GM21825 (cell line): ENCODE measurements around the gene MET.
"Not testable (repeated sequence)": the region's sequence is repeated elsewhere in the genome, so short reads cannot be mapped to it uniquely, and the experiment has no call there.

Source experiments
- ATAC-seq: cut with Tn5 transposase; IDR thresholded peaks from one replicate; pipeline ENCODE4 v1.9.1; 2021; ENCODE audit warnings: mild to moderate bottlenecking, moderate library complexity; ENCODE audit not compliant: unreplicated experiment

MET gene

DNA sequence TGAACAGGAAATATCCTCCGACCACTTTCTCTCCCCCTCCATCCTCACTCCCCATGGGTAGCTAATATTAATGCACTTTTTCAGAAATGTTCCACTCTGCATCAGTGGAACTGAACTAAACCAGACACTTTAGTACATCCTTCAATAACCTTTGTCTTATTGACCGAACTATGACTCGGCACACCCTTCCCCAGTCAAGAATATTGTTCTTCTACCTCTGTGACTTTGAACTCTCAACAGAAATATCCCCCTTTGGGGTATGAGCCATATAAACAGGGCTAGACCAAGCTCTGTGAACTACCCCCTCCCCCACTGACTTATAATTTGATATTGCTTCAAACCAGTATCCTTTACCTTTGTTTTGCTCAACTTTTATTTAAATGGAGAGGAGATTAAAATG is 132.5 kb downstream of the MET start:
- no peak for ATAC-seq

GRCh38 chr7:116805100-116805544 is 133.1 kb downstream of the MET start:
- ATAC-seq: no peak

DNA sequence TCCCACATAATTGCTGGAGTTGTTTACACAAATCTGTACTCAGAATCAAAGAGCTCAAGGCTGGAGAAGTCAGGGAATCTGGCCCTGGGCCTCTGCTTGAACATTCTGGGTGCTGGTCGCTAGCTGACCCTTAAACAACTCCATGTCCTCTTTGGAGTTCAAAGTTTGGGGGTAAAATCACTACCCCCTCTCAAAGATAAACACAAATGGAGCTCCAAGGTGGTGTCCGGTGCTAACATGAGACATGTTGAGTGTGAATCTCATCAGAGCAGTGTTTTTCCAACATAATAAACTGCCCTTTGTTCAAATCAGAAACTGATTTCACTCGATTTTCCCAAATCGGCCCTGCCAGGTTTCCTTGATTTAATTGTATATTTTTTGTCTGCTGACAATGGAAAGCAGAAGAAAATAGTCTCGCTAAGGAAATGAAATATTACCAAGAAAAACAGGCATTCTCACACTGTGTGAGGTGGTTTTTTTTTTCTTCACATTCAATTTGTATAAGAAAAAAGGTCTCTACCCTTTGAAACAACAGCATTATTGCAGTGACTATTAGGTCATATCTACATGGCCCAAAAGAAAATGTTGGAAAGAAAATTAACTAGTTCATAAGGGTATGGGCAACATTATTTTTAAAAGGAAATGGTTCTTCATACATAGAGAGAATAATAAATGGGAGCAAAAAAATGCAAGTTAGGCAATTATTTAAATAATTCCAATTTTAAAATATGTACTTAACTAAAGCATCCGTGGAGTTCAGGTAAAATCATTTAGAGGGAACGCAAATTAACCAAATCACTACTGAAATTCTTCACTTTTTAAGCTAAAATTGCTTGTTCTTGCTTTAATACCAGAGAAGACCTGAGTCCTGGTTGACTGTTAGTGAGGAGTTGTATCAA is 134.3 kb downstream of the MET start:
- ATAC-seq: no peak

DNA sequence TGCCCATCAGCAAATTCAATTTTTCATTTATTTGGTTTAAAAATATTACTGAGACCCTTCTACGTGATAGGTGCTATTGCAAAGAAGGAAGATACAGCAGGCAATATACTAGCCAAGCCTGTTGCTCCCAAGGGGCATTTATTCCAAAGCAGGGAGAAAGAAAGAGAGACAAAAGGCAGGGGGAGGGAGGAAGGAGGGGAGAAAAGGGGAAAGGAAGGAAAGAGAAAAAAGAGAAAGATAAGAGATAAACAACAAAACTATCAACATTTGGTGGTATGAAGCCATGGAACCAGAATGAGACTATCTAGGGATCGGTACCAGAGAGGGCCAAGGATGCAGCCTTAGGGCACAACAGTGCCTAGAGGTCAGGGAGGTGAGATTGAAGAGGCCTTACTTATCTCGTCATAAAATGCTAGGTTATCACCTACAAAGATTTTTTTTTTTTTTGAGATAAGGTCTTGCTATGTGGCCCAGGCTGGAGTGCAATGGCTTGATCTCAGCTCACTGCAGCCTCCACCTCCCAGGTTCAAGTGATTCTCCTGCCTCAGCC is 135.1 kb downstream of the MET start:
- no peak for ATAC-seq

GRCh38 chr7:116809636-116810266 is 137.8 kb downstream of the MET start:
- no peak for ATAC-seq

DNA sequence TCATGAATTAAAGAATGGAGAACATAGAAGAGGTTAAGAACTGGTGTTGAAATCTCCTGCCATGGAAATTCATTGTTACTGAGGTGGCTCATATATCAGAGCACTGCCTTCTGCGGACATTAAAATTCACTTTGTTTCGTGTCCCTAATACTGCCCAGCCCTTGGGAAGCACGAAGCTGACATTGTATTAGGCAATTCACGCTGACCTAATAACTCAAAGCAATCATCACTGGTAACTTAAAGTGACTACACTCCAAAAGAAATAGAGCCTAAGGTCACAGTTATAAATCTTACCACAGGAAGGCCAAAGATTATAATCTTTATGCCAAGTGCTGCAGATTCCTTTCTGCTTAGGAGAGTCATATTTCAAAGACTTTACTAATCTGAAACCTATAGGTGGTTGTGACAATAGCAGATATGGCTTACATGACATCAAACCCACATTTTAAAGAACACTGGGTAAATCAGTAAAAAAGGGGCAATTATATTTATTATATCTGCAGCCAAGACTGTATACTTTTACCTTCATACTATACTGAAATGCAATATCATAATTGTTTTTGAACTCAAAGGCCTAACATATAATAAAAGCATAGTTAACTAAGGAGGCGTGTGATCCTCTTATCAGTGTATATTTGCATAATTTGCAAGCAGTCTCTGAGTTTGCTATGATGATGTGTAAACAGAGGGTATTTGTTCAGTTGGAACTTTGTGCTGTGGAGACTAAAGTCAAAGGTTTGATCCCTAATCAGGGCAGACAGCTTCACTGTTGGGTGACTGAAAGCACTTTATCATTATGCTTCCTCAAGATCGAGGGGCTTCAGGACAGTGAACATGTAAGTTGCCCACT is 138.5 kb downstream of the MET start:
- ATAC-seq: no peak

GRCh38 chr7:116811768-116812167 is 139.8 kb downstream of the MET start:
- no peak for ATAC-seq

DNA sequence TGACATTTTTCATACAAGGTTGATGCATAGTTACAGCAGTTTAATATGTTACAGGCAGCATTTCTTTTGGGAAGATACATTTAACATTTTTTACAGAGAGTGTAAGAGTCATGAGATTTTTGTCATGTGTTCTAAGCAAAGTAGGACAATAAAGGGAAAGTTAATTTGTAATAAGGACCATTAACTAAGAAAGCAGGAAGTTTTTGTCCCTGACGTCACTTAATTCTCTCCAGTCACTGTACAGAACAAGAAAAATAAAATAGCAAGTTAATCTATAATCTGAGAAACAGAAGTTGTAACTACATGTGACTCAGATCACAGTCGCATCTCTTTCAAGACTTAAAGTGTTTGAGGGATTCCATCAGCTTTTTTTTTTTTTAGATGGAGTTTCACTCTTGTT is 140.9 kb downstream of the MET start:
- no peak for ATAC-seq

GRCh38 chr7:116813371-116813770 is 141.4 kb downstream of the MET start:
- not testable (repeated sequence) for ATAC-seq

- ATAC-seq: no peak
Observed at GRCh38 chr7:116815041-116815440, 143.0 kb downstream of the MET start.

DNA sequence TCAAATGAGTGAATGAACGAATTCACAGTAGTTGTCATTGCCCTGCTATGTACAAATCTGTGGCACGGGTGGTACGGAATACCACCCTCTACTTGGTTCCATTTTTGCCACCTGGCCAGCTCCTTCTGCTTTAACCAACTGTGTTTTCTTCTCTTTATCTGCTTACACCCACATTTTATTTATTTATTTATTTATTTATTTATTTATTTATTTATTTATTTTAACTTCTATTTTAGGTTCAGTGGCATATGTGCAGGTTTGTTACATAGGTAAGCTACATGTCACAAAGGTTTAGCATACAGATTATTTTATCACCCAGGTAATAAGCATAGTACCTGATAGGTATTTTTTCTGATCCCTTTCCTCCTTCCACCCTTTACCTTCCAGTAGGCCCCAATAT is 148.2 kb downstream of the MET start:
- no peak for ATAC-seq

DNA sequence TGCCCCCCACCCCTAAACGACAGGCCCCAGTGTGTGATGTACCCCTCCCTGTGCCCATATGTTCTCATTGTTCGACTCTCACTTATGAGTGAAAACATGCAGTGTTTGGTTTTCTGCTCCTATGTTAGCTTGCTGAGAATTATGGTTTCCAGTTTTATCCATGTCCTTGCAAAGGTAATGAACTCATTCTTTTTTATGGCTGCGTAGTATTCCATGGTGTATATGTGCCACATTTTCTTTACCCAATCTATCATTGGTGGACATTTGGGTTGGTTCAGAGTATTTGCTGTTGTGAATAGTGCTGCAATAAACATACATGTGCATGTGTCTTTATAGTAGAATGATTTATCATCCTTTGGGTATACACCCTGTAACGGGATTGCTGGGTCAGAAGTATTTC is 149.7 kb downstream of the MET start:
- not testable (repeated sequence) for ATAC-seq

DNA sequence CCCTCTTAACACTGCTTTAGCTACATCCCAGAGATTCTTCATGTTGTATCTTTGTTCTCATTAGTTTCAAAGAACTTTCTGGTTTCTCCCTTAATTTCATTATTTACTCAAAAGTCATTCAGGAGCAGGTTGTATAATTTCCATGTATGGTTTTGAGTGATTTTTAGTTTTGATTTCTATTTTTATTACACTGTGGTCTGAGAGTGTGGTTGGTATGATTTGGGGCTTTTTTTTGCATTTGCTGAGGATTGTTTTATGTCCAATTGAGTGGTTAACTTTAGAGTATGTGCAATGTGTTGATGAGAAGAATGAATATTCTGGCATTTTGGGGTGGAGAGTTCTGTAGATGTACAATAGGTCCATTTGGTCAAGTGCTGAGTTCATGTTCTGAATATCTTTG is 152.5 kb downstream of the MET start:
- ATAC-seq: no peak

- no peak for ATAC-seq
Observed at GRCh38 chr7:116828281-116828680, 156.3 kb downstream of the MET start.

GRCh38 chr7:116829041-116829440 is 157.0 kb downstream of the MET start:
- no peak for ATAC-seq

GRCh38 chr7:116829493-116829892 is 157.5 kb downstream of the MET start:
- ATAC-seq: no peak

DNA sequence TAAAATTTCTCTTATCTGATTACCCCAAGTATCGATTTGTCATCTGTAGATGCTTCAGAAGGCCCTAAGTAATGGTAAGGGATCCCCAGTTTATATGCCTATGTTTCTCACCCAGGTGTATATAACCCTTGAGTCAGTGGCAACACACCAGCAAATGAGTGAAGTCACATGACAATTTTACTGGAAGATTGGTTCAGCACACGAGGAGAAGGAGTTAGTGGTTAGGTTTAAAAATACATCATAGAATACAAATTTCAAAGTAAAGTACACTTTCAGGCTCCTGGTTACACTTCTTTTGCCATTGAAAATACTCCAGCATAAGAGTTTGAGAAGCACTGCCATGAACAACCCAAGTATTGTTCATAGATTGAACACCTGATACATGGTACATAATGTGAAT is 160.7 kb downstream of the MET start:
- ATAC-seq: no peak

DNA sequence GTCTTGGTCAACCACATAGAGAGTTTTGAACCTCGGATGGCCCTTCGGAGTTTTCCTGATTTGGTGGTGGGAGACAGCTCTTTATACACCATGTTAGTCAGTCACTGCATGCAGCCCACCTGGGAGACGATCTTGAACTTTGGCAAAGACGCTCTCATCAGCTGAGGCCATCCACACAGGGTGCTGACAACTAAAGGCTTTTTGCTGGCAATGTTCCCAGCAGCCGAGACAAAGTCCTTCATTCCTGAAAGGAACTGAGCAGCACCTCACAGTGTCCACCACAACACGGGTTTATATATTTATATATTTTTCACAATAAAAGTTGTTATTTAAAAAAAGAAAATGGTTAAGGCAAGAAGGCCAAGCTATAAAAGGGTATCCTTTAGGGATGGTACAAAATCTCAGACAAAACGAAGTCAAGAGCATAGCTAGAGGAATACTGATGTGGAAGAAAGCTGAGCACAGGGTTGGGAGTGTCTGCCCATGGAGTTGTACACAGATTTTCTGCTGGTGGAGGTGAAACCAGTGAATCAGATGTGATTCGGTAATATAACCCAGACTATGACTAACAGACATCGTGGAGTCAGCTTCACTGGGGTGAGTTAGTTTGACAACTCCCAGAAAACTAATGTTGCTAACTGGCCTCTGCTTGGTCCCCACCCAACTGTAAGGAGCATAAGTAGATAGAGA is 163.0 kb downstream of the MET start:
- ATAC-seq: no peak

GRCh38 chr7:116836048-116836447 is 164.1 kb downstream of the MET start:
- no peak for ATAC-seq

DNA sequence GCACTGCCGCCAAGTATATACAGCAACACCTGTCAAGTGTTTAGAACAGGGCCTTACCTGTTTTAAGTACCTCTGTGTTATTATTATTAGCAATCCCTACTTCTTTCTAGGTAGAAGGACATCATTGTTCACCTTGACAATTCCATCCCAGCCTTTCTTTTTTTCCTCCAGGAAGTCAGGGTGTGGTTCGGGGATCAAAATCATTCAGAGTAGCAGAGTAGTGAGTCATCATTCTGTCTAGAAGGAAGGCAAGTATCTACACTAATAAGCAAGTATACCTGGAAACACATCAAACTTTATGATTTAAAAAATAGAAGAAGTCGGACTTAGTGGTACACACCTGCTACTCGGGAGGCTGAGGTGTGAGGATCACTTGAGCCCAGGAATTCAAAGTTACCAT is 164.9 kb downstream of the MET start:
- no peak for ATAC-seq

- no peak for ATAC-seq
Observed at GRCh38 chr7:116837586-116837985, 165.6 kb downstream of the MET start.
